ENCODE data around the gene SCYGR6.

DNA sequence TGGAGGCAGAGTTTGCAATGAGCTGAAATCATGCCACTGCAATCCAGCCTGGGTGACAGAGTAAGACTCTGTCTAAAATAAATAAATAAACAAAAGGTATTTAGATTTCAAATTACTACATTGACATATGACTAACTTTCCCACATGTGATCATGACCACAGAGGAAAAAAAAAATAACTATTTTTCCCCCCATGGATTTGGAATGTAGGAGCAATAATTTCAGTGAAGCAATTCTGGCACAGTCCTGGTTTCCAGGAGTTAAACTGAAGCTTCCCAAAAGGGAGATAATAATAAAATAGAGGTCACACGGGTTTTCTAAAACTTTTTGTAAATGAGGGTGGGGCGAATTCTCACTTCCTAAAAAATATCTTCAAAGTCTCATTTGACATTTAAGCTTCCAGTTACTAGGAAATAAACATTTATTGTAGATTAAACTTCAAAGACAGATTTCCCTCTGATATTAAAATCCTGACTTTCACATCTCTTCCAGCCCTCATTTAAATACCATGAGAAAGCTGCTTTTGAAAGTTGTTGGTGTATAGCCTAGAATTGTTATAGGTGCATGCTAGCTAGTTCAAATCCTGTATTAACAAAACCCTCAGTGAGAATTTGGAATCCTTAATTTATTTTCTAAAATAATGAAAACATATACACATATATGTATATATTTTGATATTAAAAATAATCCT is 27.4 kb downstream of the SCYGR6 start:
- TF ChIP-seq, protein P1, sequence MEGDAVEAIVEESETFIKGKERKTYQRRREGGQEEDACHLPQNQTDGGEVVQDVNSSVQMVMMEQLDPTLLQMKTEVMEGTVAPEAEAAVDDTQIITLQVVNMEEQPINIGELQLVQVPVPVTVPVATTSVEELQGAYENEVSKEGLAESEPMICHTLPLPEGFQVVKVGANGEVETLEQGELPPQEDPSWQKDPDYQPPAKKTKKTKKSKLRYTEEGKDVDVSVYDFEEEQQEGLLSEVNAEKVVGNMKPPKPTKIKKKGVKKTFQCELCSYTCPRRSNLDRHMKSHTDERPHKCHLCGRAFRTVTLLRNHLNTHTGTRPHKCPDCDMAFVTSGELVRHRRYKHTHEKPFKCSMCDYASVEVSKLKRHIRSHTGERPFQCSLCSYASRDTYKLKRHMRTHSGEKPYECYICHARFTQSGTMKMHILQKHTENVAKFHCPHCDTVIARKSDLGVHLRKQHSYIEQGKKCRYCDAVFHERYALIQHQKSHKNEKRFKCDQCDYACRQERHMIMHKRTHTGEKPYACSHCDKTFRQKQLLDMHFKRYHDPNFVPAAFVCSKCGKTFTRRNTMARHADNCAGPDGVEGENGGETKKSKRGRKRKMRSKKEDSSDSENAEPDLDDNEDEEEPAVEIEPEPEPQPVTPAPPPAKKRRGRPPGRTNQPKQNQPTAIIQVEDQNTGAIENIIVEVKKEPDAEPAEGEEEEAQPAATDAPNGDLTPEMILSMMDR (IDR thresholded peaks at IDR 0.05): no peak
- TF ChIP-seq EP300 (IDR thresholded peaks at IDR 0.05; ENCODE audit: low read depth) (no peak), POLR2A (IDR thresholded peaks at IDR 0.05) (no peak), POLR2AphosphoS5 (IDR thresholded peaks at IDR 0.05) (no peak)
